OCI-LY7 (cell line): ENCODE measurements around the gene UQCRFS1. TPM values are rescaled to one million over a fixed set of nuclear protein-coding genes. Genes with fewer than 3 reads are reported as not detected.

Source experiments
- BruUV-seq: library from RNA; stranded (reverse); fragments of 400-500 nt; replicated peaks from 2 replicates; lab custom pipeline; 2021; lab: Mats Ljungman, UMichigan
- CTCF ChIA-PET: fragments of 300-600 bp; sonication (Branson Sonifier 250); formaldehyde crosslinking; loops from one replicate; lab custom pipeline; 2022; ENCODE audit warnings: antibody characterized with exemption; ENCODE audit not compliant: unreplicated experiment; lab: Charles Lee
- POLR2A ChIA-PET: fragments of 300-600 bp; sonication (Branson Sonifier 250); formaldehyde crosslinking; loops from one replicate; lab custom pipeline; 2022; ENCODE audit warnings: antibody characterized with exemption; lab: Charles Lee
- DNase-seq: peaks from one replicate; pipeline ENCODE4 v3.0.0-alpha.2; 2015; ENCODE audit warnings: low spot score
- H2AFZ ChIP-seq: fragments of 200-600 bp; sonication (generic), shearing (Covaris generic); 2 replicates; pipeline ENCODE4 v1.6.1; 2014; ENCODE audit warnings: mild to moderate bottlenecking, antibody characterized with exemption, low read length, moderate library complexity
- H3K27ac ChIP-seq: fragments of 200-600 bp; sonication (generic); 2 replicates; pipeline ENCODE4 v1.5.1; 2014; ENCODE audit warnings: mixed run types, low read depth, mild to moderate bottlenecking, moderate library complexity, low read length, inconsistent platforms; ENCODE audit not compliant: poor library complexity, severe bottlenecking
- H3K36me3 ChIP-seq: fragments of 200-600 bp; sonication (generic); 2 replicates; pipeline ENCODE4 v1.6.1; 2014; ENCODE audit warnings: mild to moderate bottlenecking, antibody characterized with exemption, low read length, moderate library complexity, mixed read lengths; ENCODE audit not compliant: insufficient read depth
- H3K4me1 ChIP-seq: fragments of 200-600 bp; sonication (generic); 2 replicates; pipeline ENCODE4 v1.5.1; 2014; ENCODE audit warnings: mild to moderate bottlenecking, low read length; ENCODE audit not compliant: insufficient read depth, poor library complexity, severe bottlenecking
- H3K4me2 ChIP-seq: fragments of 200-600 bp; sonication (generic); 2 replicates; pipeline ENCODE4 v1.6.1; 2014; ENCODE audit warnings: mild to moderate bottlenecking, low read length
- H3K4me3 ChIP-seq: fragments of 200-600 bp; sonication (generic); 2 replicates; pipeline ENCODE4 v1.5.1; 2014; ENCODE audit warnings: mild to moderate bottlenecking, low read depth, low read length; ENCODE audit not compliant: poor library complexity, severe bottlenecking
- H3K79me2 ChIP-seq: fragments of 200-600 bp; sonication (generic); 2 replicates; pipeline ENCODE4 v1.6.1; 2016; ENCODE audit warnings: low read depth, mild to moderate bottlenecking, low read length, moderate library complexity, mixed read lengths; ENCODE audit not compliant: insufficient read depth
- H3K9me2 ChIP-seq: fragments of 200-600 bp; sonication (generic); 2 replicates; pipeline ENCODE4 v1.6.1; 2016; ENCODE audit warnings: mild to moderate bottlenecking, low read length, mixed read lengths; ENCODE audit not compliant: insufficient read depth
- H3K9me3 ChIP-seq: fragments of 200-600 bp; sonication (generic); 2 replicates; pipeline ENCODE4 v1.6.1; 2014; ENCODE audit warnings: mild to moderate bottlenecking, mixed run types, low read length, mixed read lengths
- H4K20me1 ChIP-seq: fragments of 200-600 bp; sonication (generic); 2 replicates; pipeline ENCODE4 v1.6.1; 2014; ENCODE audit warnings: mild to moderate bottlenecking, antibody characterized with exemption, low read length, moderate library complexity, mixed read lengths; ENCODE audit not compliant: insufficient read depth
- CTCF ChIP-seq: fragments of 200-600 bp; sonication (generic); conservative IDR thresholded peaks from 2 replicates; pipeline ENCODE4 v1.5.1; 2014; ENCODE audit warnings: mild to moderate bottlenecking, antibody characterized with exemption, low read length, moderate library complexity, mixed read lengths
- EZH2phosphoT487 ChIP-seq: fragments of 200-600 bp; sonication (generic); IDR thresholded peaks from 2 replicates; pipeline ENCODE4 v1.6.1; 2018; ENCODE audit warnings: low read depth, borderline replicate concordance, mild to moderate bottlenecking, mixed run types, antibody characterized with exemption, low read length, moderate library complexity, mixed read lengths
- intact Hi-C: fragments of 100-400 bp; cut with micrococcal nuclease; formaldehyde crosslinking; loops from one replicate; pipeline ENCODE4 v1.10.0; 2022; ENCODE audit not compliant: unreplicated experiment
- total RNA-seq, 2 experiments: library from RNA; depleted of rRNA in 1 of 2; stranded (reverse); fragments of >200 nt in 1 of 2; shearing (Covaris generic) in 1 of 2; gene quantifications; 2 replicates each; pipeline ENCODE4 v1.2.3, GENCODE V29; 2014 to 2022

The UQCRFS1 gene
- total RNA-seq, 2 experiments from 2014 or later = 40.6 to 42.6 TPM

- H3K79me2 ChIP-seq = no peaks in the 10 kb centered on the region
- no peak overlapping the region for H3K27ac ChIP-seq
- POLR2A ChIA-PET = no interaction called here
- no peaks in the 10 kb centered on the region for H3K36me3 ChIP-seq
- BruUV-seq = no TSS peak
- TF ChIP-seq CTCF = no peak
- no peak for TF ChIP-seq EZH2phosphoT487
- no peak overlapping the region for H3K4me3 ChIP-seq
- CTCF ChIA-PET = no interaction called here
- no peaks in the 10 kb centered on the region for H4K20me1 ChIP-seq
- no peak overlapping the region for H3K4me2 ChIP-seq
- no peak for DNase-seq
- H3K9me2 ChIP-seq = no peaks in the 10 kb centered on the region
- intact Hi-C loops = no loop called here
- no peaks in the 10 kb centered on the region for H3K4me1 ChIP-seq
- H2AFZ ChIP-seq = no peak overlapping the region
- H3K9me3 ChIP-seq = no peaks in the 10 kb centered on the region
Measured at GRCh38 chr19:29188289-29189032, 24.5 kb downstream of the UQCRFS1 start.

GRCh38 chr19:29187676-29188075 lies 25.3 kb downstream of the UQCRFS1 start:
- Histone ChIP-seq H3K36me3 (no peaks in the 10 kb centered on the region), H3K4me3 (no peak overlapping the region), H3K4me1 (no peaks in the 10 kb centered on the region), H3K9me2 (no peaks in the 10 kb centered on the region), H2AFZ (no peak overlapping the region), H4K20me1 (no peaks in the 10 kb centered on the region), H3K4me2 (no peak overlapping the region), H3K79me2 (no peaks in the 10 kb centered on the region), H3K9me3 (no peaks in the 10 kb centered on the region), H3K27ac (no peak overlapping the region)
- no peak for DNase-seq
- intact Hi-C loops = no loop called here
- TF ChIP-seq CTCF (no peak), EZH2phosphoT487 (no peak)
- BruUV-seq = no TSS peak
- ChIA-PET CTCF (no interaction called here), POLR2A (interaction anchor here (0.7 kb wide), 1 partner anchor 12 kb away, joined by 3 read pairs; no protein-coding TSS in a partner anchor)

GRCh38 chr19:29185427-29185826 lies 27.5 kb downstream of the UQCRFS1 start:
- Histone ChIP-seq H3K4me2 (no peak overlapping the region), H3K36me3 (no peaks in the 10 kb centered on the region), H3K4me1 (no peaks in the 10 kb centered on the region), H3K9me2 (no peaks in the 10 kb centered on the region), H3K27ac (no peak overlapping the region), H3K79me2 (no peaks in the 10 kb centered on the region), H3K4me3 (no peak overlapping the region), H3K9me3 (no peaks in the 10 kb centered on the region), H2AFZ (no peak overlapping the region), H4K20me1 (no peaks in the 10 kb centered on the region)
- intact Hi-C loops = no loop called here
- DNase-seq = no peak
- no TSS peak for BruUV-seq
- ChIA-PET CTCF (no interaction called here), POLR2A (no interaction called here)
- TF ChIP-seq CTCF (no peak), EZH2phosphoT487 (no peak)
